GM19238 (cell line): ENCODE data around the gene F12.

Experiments used
- DNase-seq: peaks from one replicate; pipeline ENCODE4 v3.0.0; 2011; ENCODE audit warnings: low spot score; ENCODE audit not compliant: insufficient read length

F12 gene

DNA sequence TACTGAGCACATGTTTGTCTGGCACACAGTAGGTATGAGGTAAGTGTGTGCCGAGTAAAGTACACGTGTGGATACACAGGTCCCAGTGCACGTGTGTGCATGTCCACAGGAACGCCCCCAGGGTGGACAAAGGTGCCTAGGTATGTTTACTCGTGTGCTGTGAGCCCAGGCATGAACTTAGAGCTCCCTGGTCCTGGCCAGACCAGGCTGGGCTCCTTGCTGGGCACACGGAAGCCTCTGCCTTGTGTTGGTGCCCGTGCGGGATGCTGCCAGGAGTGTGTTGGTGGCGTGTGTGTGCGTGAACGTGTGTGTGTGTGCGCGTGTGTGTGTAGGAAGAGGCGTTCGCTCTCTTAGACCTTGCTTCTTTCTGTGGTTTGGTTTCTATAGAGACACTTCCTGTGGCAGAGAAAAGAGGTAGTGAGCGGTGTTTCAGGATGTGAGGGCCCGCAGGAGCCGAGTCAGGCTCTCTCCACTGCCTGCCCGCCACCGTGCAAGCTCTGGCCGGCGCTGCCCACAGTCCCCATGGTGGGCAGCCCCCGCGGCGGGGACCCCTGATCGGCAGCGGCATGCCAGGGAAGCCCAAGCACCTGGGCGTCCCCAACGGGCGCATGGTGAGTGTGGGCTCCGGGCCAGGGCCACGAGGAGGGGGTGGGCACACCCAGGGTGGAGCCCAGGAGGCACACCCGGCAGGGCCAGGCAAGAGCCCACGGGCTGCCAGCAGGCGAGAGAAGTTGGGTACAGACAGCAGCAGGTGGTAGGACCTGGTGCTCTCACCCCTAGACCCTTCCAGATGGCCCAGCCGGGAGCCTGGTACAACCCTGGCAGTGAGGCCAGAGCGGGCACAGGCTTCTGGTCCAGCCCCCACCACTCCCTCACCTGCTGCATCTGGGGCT lies 51.7 kb downstream of the F12 start, which contains the start of gene RGS14:
Gene RGS14, plus strand, starts transcription at position 466 of the 893 bp plus-strand sequence. Its CDS starts 101 bp downstream, at position 567.
- peak; percentile 92 for DNase-seq

DNA sequence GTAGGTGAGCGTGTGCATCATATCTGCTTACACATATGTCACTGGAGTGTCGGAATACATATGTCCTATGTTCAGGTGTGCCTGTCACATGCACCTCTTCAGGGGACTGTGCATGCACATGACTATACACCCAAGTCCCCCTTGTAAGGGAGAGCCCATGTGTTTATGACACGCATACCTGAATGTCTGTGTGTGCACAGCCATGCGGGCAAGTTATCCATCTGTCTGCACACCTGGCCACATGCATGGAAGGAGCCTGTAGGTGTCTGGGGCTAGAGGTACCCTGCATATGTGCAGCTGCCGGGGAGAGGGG lies 52.3 kb downstream of the F12 start:
- no peak for DNase-seq

DNA sequence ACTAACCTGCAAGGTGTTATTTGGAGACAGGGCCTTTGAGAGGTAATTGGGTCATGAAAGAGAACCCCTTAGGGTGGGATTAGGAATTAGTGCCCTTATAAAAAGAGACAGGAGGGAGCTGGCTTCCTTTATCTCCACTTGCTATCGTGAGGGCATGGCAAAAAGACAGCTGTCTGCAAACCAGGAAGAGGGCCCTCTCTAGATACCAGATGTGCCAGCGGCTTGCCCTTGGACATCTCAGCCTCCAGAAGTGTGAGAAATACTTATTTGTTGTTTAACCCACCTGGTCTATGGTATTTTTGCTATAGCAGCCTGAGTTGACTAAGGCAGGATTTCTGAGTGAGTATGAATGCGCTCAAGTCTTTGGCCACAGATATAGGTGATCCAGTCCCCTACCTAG lies 52.6 kb downstream of the F12 start:
- DNase-seq = no peak

DNA sequence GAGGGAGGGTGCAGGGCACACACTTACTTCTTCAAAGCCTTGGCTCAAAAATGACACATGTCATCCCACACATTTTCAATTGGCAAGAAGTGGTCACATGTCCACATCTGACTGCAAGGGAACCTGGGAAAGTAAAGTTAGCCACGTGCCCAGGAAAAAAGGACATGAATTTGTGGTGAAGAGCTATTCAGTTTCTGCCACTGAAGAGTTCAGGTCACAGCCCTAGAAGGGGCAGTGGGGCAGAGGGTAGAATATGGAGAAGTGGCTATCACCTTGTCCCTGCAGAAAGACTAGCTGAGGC lies 53.5 kb downstream of the F12 start:
- DNase-seq = no peak

DNA sequence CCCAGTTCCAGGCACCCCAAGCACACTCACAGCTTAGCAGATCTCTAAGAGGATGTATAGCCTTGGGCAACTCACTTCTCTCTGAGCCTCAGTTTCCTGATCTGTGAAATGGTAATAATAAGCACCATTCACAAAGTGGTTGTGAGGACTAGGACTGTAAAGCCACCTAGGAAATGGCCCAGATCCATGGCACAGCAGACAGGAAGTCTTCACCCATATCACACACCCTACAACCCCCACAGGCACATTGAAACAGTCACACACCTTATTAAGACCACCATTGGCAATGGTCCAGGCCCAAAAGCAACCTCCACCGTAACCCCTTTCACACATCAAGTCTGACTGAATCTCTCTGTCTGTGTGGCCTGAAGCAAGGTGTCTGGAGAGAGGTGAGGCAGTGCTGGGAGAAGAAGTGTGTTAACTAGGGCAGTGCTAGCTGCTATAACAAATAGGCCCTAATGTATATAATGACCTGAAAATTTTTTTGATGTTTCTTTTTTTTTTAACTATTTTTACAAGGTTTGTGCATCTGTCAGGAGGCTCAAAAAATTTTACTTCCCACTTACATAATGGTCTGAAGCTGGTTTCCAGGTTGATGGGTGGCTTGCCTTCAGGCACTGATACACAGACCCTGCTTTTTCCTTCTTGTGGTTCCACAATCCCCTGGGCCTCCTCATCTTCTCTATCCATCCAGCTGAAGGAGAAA lies 54.0 kb downstream of the F12 start:
- no peak for DNase-seq

DNA sequence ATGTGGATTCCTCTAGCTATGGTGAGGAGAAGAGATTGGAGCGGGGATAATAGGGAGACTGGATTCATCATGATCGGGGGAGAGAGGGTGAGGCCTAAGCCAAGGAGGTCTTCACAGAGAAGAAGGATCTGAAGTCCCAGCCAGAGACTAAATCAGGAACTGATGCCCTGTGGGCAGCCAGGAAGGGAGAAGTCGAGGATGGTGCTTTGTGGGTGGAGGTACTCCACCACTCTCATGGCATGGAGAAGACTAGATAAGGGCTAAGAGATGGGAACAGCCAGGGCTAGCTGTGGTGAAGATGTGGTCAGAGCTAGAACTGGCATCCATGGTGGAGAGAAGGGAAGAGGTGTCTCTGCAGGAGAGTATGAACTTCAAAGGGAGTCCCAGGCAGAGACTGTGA lies 54.7 kb downstream of the F12 start:
- DNase-seq = no peak

DNA sequence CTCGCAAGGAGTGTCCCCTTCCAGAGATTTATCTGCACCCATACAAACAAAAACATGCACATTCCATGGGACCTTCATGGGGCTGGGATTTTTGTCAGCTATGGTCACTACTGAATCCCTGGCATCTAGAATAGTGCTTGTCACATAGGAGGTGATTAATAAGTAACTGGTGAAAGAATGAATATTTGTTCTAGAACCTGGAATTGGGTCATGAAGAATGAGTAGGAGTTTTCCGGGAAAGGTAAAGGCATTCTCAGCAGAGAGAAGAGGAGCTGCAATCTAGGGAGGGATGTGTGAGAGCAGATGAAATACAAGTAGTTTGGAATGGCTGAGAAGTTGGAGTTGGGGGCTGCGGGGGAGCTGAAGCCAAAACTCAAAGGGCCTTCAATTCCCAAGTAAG lies 55.1 kb downstream of the F12 start:
- DNase-seq = no peak

DNA sequence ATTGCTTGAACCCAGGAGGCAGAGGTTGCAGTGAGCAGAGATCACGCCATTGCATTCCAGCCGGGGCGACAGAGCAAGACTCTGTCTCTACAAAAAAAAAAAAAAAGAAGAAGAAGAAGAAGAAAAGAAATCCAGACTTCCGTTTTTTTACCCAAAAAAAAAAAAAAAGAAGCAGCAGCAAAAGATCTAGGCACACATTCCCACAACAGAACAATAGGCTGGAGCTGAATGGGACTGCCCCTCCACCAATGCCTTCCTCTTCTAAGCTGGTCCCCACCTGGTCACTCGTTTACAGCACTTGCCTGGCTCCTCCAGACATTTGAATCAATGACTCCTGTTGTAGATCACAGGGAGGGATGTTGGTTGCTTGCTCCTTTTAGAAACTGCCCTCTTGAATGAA lies 56.3 kb downstream of the F12 start:
- DNase-seq = no peak
